Thyroid gland (tissue), 4 donors: ENCODE results near the gene WHRN. TPM values are rescaled to one million over a fixed set of nuclear protein-coding genes. Genes with fewer than 3 reads are reported as not detected.

Experiments
- DNase-seq, 2 donors: peaks; one replicate each; pipeline ENCODE4 v3.0.0-alpha.2; 2019
- H3K27ac ChIP-seq, 3 donors: fragments of 200-600 bp; sonication (generic); 1 replicate in 2 of 3; 2 replicates in 1 of 3; pipeline ENCODE4 v1.5.1; 2016 to 2019; ENCODE audit warnings: mild to moderate bottlenecking in 1 of 3, moderate library complexity in 1 of 3
- H3K27me3 ChIP-seq: fragments of 200-600 bp; sonication (generic); one replicate; pipeline ENCODE4 v1.5.1; 2019
- H3K36me3 ChIP-seq, 2 donors: fragments of 200-600 bp; sonication (generic); one replicate each; pipeline ENCODE4 v1.5.1; 2016 to 2019
- H3K4me1 ChIP-seq, 2 donors: fragments of 200-600 bp; sonication (generic); one replicate each; pipeline ENCODE4 v1.5.1; 2017 to 2019
- H3K4me3 ChIP-seq, 3 donors: fragments of 200-600 bp; sonication (generic); replicated peaks in 1 of 3; 1 replicate in 2 of 3; 2 replicates in 1 of 3; pipeline ENCODE4 v1.5.1; 2016; ENCODE audit warnings: mild to moderate bottlenecking in 1 of 3
- H3K9me3 ChIP-seq: fragments of 200-600 bp; sonication (generic); one replicate; pipeline ENCODE4 v1.5.1; 2017
- CTCF ChIP-seq, 6 experiments: fragments of 200-600 bp in 3 of 6; fragments of 450-650 bp in 3 of 6; sonication (generic) in 3 of 6; IDR thresholded peaks; one replicate each; pipeline ENCODE4 v1.5.1; 2016 to 2019; ENCODE audit warnings: antibody characterized with exemption in 6 of 6, mild to moderate bottlenecking in 2 of 6, inconsistent platforms in 1 of 6, moderate library complexity in 1 of 6
- POLR2A ChIP-seq, 2 donors: fragments of 450-650 bp; IDR thresholded peaks; one replicate each; pipeline ENCODE4 v1.6.1; 2017; ENCODE audit warnings: antibody characterized with exemption in 2 of 2, mild to moderate bottlenecking in 2 of 2, moderate library complexity in 1 of 2
- WGBS, 2 donors: methylation state at CpG; one replicate each; pipeline ENCODE4 v1.1.5; 2017; 5-methylcytosine and 5-hydroxymethylcytosine counted together
- intact Hi-C: fragments of 100-400 bp; cut with DNase I; formaldehyde crosslinking; loops from one replicate; pipeline ENCODE4 v1.15.1; 2023
- total RNA-seq, 4 donors: library from RNA; depleted of rRNA; stranded (reverse); fragments of >200 nt; gene quantifications; one replicate each; pipeline ENCODE4 v1.2.3, GENCODE V29; 2016

WHRN gene
- total RNA-seq, 4 donors from 2014 or later: 7.4 to 13.0 (median 10.9) TPM

DNA sequence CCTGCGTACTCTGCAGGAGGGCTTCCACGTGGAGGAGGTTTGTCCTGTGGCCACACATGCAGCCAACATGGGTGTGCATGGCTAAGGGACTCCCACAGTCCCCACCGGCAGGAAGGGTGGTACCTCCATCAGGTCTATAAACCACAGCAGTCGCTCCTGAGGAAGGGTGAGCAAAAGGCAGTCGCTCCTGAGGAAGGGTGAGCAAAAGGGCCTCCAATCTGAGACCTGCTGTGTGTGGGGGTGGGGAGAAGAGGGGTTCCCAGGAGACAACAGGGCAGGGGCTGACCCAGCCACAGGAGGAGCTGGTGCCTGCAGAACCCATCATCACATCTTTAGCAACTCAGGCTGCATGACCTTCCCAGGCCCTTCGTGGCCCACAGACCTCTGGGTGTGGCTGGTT is 87.2 kb downstream of the WHRN start:
- Histone ChIP-seq H3K9me3 (no peaks in the 10 kb centered on the region), H3K27ac (no peak overlapping the region), H3K4me3 (no peak overlapping the region), H3K27me3 (no peaks in the 10 kb centered on the region), H3K4me1 (no peaks in the 10 kb centered on the region), H3K36me3 (no peaks in the 10 kb centered on the region)
- no peak for DNase-seq
- intact Hi-C loops: no loop called here
- no peak for TF ChIP-seq CTCF (IDR thresholded peaks at IDR 0.05)
- no peak for TF ChIP-seq POLR2A (IDR thresholded peaks at IDR 0.05)
- 78 to 97% methylated on average over 6 of the region's 6 CpGs for WGBS, 2 donors

DNA sequence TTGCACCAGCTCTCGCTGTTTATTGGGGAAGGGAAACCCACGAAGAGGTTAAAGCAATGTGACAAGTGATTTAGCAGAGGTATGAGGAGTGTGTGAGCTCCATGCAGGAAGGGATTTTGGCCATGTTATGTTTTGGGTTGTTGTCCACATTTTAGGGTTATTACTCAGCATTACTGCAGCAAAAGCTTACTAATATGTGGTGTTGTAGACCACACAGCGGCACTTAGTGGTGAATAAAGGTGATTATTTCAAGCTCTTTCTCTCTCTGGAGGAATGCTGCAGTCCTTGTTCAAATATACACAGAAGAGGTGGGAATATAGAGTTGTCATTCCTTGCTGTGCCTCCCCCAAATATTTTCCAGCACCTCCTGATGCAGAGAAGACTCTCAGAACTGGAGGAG is 87.8 kb downstream of the WHRN start:
- DNase-seq: no peak
- intact Hi-C loops: no loop called here
- TF ChIP-seq POLR2A (IDR thresholded peaks at IDR 0.05) (no peak), CTCF (IDR thresholded peaks at IDR 0.05) (no peak)
- no peaks in the 10 kb centered on the region for H3K27me3 ChIP-seq
- H3K36me3 ChIP-seq: no peaks in the 10 kb centered on the region
- no peaks in the 10 kb centered on the region for H3K9me3 ChIP-seq
- WGBS, 2 donors: 69 to 77% methylated on average over 3 of the region's 3 CpGs
- H3K4me3 ChIP-seq: no peak overlapping the region
- no peaks in the 10 kb centered on the region for H3K4me1 ChIP-seq
- no peak overlapping the region for H3K27ac ChIP-seq

DNA sequence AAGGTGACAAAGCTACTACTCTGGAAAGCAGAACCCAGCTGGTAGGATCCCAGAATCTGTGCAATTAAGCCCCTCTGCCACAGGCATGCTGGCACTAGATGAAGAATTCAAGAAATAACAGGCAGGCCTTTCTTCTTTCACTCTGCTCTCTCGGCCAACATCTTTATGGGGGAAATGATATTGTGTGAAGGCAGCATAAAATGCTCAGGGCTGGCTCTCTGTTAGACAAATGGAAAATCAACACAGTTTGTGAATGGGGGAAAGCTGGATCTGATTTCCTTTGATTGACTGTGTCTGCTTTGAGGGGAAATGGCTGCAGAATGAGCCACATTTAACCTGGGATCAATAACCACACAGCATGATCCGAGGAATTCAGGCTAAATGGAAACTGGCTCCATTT is 88.4 kb downstream of the WHRN start:
- WGBS, 2 donors: 95 to 100% methylated on average over 2 of the region's 2 CpGs
- TF ChIP-seq CTCF (IDR thresholded peaks at IDR 0.05): no peak

GRCh38 chr9:114416290-114416689 is 89.0 kb downstream of the WHRN start:
- H3K4me3 ChIP-seq: no peak overlapping the region
- H3K27me3 ChIP-seq: no peaks in the 10 kb centered on the region
- no peak overlapping the region for H3K27ac ChIP-seq
- DNase-seq: no peak
- intact Hi-C loops: no loop called here
- TF ChIP-seq CTCF (IDR thresholded peaks at IDR 0.05) (no peak), POLR2A (IDR thresholded peaks at IDR 0.05) (no peak)
- 73 to 80% methylated on average over 5 of the region's 5 CpGs for WGBS, 2 donors
- no peaks in the 10 kb centered on the region for H3K4me1 ChIP-seq
- no peaks in the 10 kb centered on the region for H3K9me3 ChIP-seq
- H3K36me3 ChIP-seq: no peaks in the 10 kb centered on the region

More for the DNA sequence above, 88.4 kb downstream of the WHRN start:
- H3K36me3 ChIP-seq: no peaks in the 10 kb centered on the region
- no peaks in the 10 kb centered on the region for H3K9me3 ChIP-seq
- no peak for DNase-seq
- intact Hi-C loops: no loop called here
- no peak overlapping the region for H3K27ac ChIP-seq
- no peaks in the 10 kb centered on the region for H3K4me1 ChIP-seq
- H3K27me3 ChIP-seq: no peaks in the 10 kb centered on the region
- no peak overlapping the region for H3K4me3 ChIP-seq

DNA sequence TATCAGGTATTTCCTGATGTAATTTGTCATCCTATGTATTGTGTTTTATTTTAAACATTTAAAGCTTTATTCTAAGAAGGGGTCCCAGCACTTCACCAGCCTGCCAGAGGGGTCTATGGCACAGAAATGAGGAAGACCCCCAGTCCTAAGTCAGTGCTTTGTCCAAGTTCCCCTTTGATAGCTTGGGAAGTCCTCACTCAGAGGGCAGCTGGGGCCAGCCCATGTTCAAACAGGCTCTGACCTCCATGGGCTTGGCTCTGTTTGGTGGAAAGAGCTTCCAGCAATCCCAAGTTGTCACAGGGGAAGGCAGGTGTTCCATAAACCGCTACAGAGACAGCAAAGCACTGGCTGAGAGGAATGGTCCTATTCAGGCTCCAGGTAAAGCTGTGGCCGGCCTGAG is 90.9 kb downstream of the WHRN start:
- TF ChIP-seq POLR2A (IDR thresholded peaks at IDR 0.05) (no peak), CTCF (IDR thresholded peaks at IDR 0.05) (no peak)
- Histone ChIP-seq H3K4me3 (no peak overlapping the region), H3K4me1 (no peaks in the 10 kb centered on the region), H3K36me3 (no peaks in the 10 kb centered on the region), H3K27me3 (no peaks in the 10 kb centered on the region), H3K27ac (no peak overlapping the region), H3K9me3 (no peaks in the 10 kb centered on the region)
- intact Hi-C loops: no loop called here
- 57 to 93% methylated on average over 1 to 2 of the region's 2 CpGs for WGBS, 2 donors
- DNase-seq: no peak
